NCI-H446 treated with DMSO at 0.1 percent for 48 hours (cell line): ENCODE measurements around the gene TACC2.
A peak's percentile ranks its signal among the peaks of the same experiment; 100 is the strongest.

Source experiments
- DNase-seq: peaks from one replicate; lab custom pipeline; 2025; lab: John Stamatoyannopoulos, UW

The TACC2 gene

GRCh38 chr10:122249991-122250750, 261.2 kb downstream of the TACC2 start:
- no peak for DNase-seq

DNA sequence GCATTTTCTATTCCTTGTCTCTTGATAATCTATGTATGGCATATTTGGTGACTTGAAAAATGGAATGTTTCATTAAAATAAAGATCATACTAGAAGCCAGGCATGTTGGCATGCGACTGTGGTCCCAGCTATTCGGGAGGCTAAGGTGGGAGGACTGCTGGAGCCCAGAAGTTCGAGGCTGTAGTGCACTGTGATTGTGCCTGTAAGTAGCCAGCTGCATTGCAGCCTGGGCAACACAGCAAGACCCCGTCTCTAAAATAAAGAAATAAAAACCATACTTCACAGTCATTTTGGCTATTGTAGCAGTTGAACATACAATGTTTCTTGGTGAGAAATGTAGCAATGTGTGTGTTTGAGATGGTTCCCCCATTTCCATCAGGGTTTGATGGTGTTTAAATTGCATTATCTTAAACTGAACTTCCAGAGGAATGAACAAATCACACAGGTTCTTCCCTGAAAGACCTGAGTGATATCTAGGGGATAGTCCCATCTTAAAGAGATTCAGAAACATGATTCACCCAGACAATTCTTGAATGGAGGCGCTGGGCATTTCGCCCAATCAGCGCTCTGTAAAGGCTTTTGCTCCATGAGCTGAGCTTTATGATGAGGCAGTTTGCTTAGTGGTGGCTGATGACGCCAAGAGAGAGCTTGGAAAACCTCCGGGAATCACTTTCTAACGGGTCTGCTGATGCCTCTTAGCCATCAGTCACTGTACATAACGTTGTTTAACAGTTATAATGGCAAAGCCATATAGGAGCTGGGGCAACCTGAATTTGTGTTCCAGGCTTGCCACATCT, 262.7 kb downstream of the TACC2 start:
- no peak for DNase-seq

- DNase-seq: no peak
These were observed 263.8 kb downstream of the TACC2 start for GRCh38 chr10:122252805-122253204.

DNA sequence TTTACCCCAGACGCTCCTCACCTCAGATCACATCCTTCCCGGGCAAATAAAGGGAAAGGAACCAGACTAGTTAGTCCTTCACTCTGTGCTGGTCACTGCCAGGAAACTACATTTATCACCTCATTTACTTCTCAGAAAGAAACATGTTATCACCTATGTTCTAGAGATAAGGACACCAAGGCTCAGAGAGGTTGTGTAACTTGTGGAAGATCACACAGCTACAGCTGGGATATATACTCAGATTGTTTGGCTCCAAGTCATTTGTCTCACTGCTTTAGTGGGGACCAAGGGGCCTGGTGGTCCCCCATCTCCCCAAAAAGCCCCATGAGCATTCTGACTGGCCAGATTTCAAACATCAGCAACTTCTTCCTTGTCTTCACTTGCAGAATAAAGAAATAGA, 264.6 kb downstream of the TACC2 start:
- DNase-seq: no peak

DNA sequence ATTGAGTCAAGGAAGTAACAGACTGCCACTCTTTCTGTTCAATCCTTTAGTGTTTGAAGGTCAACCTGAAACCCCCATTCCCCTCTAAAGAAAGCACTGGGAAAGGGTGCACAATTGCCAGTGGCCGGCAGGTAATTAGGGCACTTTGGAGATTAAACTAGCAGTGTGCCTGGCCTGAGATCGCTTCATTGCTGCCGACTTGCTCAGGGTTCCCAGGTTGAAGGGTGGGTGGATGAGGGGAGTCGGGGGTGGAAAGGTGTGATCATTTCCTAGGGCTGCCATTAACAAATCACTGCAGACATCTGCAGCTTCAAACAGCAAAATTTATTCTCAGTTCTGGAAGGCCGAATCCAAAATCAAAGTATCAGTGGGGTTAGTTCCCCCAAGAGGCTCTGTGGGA, 265.9 kb downstream of the TACC2 start:
- no peak for DNase-seq

GRCh38 chr10:122255509-122256301, 266.7 kb downstream of the TACC2 start:
- no peak for DNase-seq

DNA sequence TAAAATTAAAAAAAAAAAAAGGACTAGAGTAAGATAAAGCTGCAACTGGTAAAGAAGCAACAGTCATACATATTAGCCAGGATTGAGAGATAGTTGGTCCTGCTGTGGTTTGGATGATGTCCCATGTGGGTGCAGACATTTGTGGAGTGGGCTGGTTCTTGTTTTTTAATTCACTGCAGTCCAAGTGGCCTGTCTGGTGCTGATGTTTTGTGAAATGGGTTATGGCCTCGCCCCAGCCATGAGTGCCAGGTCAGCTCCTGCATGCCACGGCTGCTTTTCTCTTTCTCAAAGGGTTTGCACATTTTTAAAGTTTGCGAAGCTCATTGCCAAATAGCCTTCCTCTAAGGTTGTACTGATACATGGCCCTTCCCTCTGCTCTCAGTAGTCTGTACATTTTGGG, 268.1 kb downstream of the TACC2 start:
- DNase-seq: no peak

GRCh38 chr10:122258136-122259074, 269.4 kb downstream of the TACC2 start:
- DNase-seq: no peak

- no peak for DNase-seq
These were observed 270.1 kb downstream of the TACC2 start for GRCh38 chr10:122259075-122259466.

GRCh38 chr10:122261584-122261983, 272.6 kb downstream of the TACC2 start:
- no peak for DNase-seq

DNA sequence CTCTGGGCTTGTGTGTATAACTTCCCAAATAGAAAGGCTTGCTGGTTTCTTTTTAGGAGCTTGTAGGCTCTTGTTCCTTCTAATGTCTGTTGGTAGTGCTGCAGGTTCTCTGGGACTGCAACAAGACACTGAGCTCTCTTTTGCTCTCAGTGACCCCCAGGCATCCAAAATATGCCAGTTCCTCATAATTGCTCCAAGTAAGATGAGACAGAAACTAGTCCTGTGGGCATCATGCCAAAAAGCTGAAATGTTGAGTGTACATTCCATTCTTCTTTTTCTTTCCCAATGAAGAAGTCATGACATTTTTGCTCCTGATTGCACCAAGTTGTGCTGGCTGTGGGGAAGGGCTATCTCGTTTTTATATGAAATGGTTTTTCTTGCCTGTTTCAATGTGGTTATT, 275.0 kb downstream of the TACC2 start:
- DNase-seq: no peak

- no peak for DNase-seq
These were observed 275.5 kb downstream of the TACC2 start for GRCh38 chr10:122264436-122264835.

DNA sequence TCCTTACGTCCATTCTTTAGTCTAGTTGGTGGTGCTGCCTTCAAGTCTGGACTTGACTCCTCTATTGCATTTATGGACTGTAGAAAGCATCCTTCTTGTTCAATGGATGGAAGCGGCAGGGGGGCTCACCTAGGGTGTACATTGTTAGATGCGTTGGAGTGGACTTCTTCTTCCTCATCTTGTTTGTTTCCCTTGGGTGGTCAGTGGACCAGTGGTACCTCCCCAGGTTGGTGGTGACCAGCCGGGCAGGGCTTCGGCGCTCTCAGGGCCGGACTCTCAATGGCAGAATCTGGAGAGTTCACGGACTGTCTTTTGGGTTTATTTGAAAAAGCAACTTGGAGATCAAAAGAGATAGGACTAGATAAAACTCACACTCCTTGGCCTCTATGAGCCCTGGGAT, 276.0 kb downstream of the TACC2 start:
- no peak for DNase-seq

GRCh38 chr10:122265896-122266295, 276.9 kb downstream of the TACC2 start:
- DNase-seq: no peak

- peak; percentile 2 for DNase-seq
These were observed 279.1 kb downstream of the TACC2 start for GRCh38 chr10:122267849-122268737.

DNA sequence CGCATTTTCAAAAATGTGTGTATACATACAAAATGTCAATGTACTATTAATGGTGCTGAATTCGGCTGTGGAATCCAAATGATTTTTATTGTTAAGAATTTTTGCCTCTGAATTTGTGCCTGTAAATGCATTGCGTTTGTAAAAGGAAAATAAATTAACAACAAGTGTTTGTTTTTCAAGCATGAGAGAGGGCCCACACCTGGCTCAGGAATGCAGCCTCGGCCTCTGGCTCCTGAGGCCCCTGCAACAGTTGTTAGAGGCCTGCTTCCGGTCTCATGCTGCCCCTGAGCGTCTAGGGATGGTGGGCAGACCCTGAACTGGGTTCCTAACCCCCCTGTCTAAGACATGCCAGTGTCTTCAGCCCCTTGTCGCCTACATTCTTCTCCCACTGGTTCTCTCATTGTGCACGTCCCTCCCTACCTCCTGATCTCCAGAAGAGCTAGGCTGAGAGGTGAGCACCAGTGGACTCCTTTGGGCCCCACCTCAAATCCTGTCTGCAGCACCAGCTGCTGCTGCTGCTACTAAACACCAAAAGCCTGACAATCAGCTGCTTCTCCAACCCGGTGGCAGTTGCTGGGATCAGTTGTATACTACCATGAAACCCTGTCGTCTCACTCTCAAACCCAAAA, 280.2 kb downstream of the TACC2 start:
- DNase-seq: no peak

DNA sequence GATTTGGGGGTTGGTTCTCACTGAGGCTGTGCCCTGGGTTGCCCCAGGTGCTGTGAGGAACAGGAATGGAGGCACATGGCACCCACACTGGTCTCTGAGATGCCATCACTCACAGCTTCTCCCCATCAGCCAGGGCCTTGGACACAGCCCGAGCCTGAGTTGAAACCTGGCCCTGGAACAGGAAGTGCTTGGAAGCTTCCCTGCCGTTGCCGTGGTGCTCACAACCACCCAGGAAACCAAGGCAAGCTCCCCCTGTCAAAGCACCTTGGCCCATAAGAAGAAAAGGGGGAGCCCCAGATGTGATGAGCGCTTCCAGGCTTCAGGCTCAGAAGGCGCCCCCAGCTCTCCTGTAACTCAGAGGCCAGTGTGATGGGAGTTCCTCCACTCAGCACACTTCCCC, 282.1 kb downstream of the TACC2 start, which contains the start of gene BTBD16:
Gene BTBD16, plus strand, starts transcription at position 221 of the 400 bp plus-strand sequence. CDS start 3,786 bp downstream, outside the sequence.
- DNase-seq: no peak

DNA sequence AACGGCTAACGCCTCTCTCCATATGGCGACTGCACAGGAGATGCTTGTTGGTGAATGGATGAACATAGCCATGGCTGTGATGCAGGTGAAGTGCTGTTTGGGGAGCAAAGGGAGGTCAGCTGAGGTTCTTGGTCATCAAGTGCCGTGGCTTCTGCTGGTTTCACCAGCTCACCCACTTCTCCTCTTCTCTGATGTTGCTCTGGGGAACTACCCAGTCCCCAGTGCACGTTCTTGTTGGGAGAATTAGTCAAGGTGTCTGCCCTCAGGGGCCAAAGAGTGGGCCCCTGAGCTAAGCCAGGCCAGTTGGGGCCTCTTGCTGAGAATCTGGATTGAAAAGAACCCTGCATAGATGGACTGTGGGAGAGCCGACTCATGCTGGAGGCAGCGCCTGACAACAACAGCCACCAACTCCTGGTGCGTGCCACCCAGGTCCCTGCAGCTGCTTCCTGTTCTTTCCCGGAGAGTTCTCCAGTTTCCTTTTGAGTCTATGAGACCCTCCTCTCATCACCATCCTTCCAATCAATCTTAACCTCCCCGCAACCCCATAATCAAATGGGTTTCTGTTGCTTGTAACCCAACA, 285.1 kb downstream of the TACC2 start:
- no peak for DNase-seq

GRCh38 chr10:122276611-122277208, 287.7 kb downstream of the TACC2 start:
- DNase-seq: no peak
